Hematopoietic multipotent progenitor cell treated with erythropoietin and hydrocortisone succinate and interleukin-3 and kit ligand, for 17 days (in vitro differentiated cells): ENCODE measurements around the gene CHIC2.
"Not testable (repeated sequence)": the region's sequence is repeated elsewhere in the genome, so short reads cannot be mapped to it uniquely, and the experiment has no call there.

Source experiments
- DNase-seq: peaks from one replicate; pipeline ENCODE4 v3.0.0-alpha.2; 2015; ENCODE audit warnings: low spot score

Gene CHIC2

DNA sequence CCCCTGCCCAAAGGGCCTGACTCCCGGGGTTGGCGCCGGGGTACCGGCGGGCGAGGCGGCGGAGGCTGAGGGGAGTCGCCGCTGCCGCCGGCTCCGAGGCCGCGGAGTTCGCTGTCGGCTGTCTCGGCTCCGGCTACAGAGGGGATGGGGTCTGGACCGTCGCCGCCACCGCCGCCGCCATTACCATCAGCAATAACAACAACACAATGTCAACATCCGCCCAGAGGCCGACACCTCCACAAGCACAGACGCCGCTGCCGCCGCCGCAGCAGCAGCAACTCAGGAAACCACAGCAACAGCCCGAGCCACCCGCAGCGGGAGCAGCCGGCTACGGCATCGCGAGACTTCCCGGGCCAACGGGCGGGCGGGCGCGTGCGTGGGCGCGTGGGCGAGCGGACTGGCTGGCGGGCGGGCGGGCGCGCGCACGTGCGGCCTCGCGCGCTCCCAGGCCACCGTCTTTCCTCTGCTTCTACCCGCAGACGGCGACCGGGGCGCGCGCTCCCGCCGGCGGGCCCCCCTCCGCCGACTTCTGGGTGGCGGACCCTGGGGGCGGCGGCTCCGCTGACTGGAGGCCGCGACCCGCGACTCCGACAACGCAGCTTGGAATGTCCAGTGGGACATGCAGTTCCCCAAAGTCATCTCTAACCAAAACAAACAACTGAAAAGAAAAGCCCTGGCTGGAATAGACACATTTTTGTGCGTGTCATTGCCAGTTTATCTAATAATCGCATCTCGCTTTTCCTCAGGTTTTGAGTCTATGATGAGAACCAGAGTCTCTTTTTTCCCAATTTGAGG is at the start of gene CHIC2:
CHIC2 (minus strand) TSS at position 289 of the 795 bp plus-strand sequence. CDS start 305 bp downstream, outside the sequence.
- peak; percentile 91 for DNase-seq

DNA sequence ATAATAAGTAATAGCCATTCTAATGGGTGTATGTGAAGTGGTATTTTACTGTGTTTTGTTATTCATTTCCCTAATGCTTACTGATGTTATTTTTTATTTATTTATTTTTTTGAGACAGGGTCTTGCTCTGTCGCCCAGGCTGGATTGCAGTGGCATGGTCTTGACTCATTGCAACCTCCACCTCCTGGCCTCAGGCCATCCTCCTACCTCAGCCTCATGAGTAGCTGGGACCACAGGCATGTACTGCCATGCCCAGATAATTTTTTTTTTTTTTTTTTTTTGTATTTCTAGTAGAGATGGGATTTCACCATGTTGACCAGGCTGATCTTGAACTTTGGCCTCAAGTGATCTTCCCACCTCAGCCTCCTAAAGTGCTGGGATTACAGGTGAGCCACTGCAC is 48.8 kb upstream of the CHIC2 start:
- not testable (repeated sequence) for DNase-seq

DNA sequence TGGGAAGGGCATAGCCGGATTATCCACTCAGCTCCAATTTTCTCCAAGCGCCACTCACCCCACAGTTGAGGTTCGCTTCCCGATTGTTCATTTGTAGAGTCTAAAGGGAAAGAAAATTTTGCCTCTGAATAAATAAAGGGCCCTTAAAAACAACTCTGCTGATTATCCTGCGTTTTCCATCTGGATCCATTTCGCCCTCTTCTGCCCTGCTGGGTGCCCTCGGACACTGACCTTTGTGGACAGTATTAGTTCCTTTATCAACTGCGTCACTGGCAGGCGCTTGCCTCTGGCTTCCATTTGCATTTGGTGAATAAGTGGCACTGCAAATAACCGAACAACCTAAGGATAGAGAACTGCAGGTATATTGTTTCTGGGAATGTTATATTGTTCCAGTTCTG is 45.6 kb upstream of the CHIC2 start:
- no peak for DNase-seq

DNA sequence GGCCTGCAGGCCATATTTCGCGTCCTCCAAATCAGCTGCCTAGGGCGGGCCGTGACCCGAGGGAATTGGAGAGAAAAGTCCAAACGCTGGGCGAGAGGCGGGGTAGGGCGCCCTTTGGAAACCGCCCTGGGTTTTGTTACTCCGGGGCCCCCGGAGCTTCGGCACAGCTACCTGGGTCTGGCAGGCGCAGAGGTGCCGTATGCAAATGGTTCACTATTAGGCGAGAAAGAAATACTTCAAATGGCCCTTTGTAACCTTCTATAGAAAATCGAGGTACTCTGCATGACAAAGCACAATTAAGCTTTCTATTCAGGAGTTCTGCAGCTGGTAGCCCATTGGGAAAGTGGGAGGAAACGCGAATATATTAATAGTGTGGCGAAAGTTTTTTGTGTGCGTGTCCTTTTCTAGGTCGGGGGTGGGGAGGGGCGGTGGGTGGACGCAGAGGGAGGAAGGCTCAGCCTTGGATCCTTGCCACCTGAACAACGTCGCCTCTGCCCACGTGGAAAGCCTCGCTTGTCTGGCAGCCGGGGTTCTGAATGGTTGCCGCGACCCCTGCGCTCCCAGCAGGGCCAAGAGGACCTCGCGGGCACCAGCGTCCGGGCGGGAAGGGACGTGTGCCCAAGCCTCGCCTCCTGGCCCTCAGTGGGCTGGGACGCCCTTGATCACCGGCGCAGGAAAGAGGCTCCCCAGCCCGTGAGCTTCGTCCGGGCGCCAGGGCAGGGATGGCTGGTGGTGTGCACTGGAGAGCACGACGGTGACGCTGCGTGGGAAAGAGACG is 45.0 kb upstream of the CHIC2 start:
- DNase-seq: no peak

DNA sequence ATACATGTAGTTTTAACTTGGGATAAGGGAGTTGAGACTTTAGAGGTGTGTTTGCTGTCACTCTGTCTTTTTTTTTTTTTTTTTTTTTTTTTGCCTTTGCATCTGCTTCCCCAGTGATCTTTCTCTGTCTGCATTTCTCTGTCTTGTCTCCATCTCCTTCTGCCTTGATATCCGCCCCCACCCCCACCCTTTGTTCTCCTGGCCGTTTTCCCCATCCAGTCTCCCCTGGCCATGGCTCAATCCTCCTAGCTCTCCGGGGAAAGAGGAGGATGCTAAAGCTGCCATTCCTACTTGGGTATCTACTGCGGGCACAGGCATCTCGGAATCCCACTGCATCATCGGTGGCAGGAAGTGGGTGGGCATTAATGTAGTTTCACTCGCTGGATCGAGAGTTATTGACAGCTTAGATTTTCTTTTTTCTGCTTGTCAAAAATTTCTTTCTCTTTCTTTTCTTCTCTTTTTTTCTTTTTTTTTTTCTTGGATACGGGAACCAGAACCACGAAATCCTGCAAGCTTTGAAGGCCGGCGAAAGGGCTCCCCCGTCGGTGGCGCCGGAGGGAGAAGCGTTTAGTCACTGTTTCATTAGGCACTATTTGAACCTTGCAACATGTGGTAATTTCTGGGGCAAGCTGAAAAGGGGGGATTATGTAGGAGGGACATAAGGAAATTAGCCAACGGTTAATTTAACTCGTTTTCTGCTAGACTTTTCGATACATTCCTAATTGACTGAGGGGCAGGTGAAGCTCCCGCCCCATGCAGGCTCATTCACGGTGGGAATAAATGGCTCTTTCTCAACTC is 43.7 kb upstream of the CHIC2 start:
- DNase-seq: no peak

DNA sequence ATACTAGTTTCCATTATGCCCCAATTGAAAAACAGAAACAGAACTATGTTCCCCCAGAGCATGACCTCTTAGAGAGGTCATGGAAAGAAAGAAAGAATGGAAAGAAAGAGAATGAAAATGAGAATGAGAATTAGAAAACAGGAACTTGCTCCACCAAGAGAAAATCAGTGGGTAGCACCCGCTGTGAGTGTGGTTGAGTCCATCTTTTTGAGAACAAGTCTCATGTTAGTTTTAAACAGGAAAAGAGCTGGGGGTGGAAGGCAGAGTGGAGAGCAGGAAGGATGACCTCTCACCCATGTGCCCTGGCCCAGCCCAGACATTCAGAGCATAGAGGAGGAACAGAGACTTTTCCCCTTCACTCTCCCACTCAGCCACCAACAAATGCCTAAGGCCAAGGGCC is 40.5 kb upstream of the CHIC2 start:
- DNase-seq: no peak

DNA sequence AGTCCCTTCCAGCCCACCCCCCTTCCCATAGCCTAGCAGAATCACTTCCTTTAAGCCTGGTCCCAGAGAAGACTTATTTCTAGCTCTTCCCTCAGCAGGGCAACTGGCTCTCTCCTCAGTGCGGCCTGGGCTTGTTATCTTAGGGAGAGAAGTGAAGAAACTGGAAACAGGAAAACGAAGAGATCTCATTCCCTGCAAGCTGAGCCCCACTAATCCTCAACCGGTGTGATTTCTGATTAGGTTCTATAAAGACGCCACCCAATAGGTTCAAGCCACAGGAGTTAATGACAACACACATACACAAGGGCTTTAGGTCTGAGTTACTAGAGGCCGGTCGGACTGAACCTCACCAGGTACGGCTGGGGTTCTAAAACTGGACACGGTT is 38.8 kb upstream of the CHIC2 start:
- no peak for DNase-seq

DNA sequence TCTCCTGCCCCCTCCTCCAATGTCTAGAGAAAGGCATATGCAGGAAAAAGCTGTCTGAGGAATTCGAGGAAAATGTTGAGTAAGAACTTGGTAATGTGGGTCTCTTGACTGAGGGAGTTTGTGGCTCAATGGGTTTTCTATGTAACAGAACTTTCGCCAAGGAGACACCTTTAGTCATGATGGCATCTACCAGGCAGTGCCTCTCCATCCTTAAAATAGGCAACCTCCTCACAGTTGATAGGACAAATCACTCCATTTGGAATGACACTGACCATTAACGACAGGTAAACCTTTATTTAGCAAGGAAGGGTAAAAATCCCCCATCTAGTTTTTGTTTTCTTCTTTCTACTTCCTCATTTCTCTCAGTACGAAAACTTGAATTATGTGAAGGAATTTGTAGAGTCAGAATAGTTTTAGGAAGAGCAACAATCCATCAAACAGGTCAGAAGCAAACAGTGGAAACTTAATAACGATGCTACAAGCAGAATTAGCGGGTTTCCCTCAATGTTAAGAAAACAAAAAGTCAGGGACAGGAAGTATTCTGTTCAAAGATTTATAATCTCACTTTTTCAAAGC is 38.2 kb upstream of the CHIC2 start:
- no peak for DNase-seq

DNA sequence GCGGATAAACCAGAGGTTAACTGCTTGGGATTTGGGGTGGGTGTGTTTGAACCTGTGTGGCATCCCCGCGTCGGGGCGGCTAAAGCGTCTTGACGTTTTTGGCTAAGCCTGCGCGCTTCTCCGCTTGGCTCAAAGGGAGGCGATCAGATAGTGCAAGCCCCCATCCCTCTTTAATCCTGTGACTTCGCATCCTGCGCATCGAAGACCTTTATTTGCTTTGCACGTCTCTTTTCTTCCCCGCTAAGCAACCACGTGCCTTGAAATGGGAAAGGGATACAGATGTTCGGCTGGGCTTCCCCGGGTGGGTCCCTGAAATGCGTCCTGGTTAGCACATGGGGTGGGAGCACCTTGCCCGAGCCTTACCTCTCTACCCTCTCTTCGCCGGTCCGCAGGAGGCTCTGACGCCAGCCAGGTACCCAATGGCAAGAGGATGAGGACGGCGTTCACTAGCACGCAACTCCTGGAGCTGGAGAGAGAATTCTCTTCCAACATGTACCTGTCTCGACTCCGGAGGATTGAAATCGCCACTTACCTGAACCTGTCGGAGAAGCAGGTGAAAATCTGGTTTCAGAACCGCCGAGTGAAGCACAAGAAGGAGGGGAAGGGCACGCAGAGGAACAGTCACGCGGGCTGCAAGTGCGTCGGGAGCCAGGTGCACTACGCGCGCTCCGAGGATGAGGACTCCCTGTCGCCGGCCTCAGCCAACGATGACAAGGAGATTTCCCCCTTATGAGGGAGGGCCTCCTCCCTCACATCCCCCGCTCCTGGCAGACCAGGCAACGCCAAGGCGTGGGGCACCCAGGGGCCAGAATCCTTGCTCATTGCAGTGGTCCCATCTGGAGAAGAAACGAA is 37.0 kb upstream of the CHIC2 start:
- DNase-seq: no peak

DNA sequence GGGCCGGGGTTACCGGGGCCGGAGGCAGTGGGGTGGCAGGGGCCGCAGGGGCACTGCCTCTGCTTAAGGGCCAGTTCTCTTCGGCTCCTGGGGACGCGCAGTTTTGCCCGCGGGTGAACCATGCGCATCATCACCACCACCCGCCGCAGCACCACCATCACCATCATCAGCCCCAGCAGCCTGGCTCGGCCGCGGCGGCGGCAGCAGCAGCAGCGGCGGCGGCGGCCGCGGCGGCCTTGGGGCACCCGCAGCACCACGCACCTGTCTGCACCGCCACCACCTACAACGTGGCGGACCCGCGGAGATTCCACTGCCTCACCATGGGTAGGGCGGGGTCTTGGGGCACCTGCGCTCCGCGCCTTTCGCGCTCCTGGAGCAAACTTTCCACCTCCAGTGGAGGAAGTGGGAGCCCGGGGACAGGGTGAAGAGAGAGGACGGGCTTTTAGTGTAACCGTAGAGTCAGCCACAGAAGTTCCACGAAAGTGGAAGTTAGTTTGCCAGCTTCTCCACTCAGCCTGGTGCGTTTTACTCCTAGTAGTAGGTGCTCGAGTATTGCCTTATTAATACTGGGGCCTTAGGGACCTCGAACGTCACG is 36.3 kb upstream of the CHIC2 start:
- no peak for DNase-seq

DNA sequence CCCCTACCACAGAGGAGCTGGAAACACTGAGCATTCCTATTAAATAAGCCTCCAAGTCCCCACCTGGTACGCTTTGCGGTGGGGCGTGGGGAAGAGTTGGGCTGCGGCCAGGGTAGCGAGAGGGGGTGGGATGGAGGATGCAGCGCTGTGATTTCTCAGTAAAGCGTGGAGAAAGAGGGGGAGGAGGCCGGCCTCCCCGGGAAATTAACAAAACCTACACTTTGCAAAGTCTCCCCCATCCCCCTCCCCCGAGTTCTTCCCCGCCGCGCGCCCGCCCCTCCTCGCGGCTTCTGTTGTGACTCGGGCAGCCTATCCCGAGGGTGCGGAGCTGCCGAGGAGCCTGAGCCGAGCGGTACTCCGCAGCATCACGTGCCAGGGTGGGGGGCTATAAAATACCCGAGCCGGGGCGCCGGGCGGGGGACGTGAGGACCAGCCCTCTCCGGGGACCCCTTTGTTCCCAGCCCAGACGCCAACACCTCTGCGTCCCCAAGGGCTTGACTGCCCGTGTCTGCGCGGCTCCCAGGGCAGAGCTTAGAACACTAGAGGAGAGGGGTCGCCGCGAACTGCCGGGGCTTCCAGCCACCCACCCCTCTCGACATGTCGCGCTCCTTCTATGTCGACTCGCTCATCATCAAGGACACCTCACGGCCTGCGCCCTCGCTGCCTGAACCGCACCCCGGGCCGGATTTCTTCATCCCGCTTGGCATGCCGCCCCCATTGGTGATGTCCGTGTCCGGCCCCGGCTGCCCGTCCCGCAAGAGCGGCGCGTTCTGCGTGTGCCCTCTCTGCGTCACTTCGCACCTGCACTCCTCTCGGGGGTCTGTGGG is 35.6 kb upstream of the CHIC2 start, which contains the start of gene GSX2:
GSX2 (plus strand) TSS at position 416 of the 827 bp plus-strand sequence; CDS start at position 598, 182 bp downstream.
- DNase-seq: no peak

DNA sequence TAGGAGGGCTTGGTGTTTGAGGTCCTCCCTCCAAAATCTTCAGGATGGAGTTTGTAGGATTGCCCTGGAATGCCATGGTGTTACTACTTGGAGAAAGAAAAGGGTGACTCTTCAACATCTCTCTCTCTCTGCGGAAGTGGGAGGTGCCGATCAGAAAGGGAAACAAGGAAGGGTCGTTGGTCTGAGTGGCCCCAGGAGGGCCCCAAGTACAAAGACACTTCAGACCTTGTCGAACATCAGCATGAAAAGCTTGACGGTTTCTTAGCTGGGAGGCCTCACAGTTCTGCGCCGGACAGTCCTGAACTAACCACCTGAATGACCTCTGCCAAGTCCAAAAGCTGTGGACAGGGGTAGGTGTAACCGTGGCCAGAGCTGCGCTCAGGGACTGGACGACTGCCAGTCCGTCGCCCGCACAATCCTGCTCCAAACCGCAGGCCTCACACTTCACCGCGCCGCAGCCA is 34.9 kb upstream of the CHIC2 start:
- no peak for DNase-seq

DNA sequence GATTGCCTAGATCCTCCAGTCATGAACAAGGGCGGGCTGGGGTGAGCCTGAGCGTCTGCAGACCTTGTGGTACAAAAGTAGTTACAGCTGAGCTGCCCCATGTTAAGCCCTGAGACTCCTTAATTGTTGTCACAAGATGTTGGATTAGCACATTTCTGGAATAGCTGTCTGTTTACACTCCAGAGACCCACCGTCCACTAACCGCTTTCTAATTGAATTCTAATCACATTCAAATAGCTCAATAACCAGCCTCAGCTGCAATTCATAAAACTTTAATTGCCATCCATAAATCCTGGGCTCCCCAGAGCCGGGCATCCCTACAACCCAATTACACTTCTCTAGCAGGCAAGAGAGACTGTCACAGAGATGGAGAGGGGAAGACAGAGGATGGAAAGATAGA is 34.0 kb upstream of the CHIC2 start:
- DNase-seq: no peak

DNA sequence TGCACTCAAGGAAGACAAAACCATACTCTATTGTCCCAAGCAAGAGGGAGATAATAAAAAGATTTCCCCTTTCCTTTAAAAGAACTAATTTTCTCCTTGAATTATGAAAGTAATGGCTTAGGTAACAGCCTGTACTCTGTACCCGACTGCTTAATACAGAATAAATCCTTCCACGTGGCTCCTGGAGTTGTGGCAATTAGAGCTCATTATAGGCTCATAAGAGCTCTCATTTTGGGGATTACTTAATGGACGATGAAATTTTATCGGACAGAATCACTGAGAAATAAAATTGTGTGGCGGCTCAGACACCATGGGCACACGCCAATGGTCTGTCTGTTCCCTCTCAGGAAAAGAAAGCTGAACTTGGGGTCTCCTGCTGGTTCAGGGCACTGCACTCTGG is 32.7 kb upstream of the CHIC2 start:
- DNase-seq: no peak

DNA sequence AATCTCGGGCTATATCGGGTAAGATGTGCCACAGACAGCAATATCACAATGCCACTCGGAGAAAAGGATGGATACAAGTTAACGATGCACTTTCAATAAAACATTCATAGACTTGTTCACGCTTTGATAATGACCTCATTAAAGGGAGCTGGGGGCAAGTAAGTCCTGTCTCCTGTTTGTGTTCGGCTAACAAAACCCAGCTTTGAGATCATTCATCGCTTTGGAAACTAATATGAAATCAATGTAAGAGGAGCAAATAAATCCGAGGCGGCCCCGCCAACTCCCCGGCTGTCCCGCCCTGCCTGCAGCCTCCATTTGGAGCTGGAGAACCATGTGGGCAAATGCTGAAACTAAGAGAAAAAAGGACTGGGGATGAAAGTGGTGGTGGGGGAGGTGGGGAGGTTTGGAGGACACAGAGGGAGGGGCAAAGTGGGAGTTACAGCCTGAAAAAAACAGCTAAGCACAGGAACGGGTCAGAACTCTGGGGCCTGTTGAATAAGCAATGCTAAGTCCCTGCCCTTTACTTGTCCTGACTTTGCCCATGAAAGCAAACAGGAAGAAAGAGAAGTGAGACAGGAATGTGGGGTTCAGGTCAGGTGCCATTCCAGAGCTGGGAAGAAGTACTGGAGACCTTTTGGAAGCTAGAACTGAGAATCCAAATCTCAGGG is 32.0 kb upstream of the CHIC2 start:
- no peak for DNase-seq

DNA sequence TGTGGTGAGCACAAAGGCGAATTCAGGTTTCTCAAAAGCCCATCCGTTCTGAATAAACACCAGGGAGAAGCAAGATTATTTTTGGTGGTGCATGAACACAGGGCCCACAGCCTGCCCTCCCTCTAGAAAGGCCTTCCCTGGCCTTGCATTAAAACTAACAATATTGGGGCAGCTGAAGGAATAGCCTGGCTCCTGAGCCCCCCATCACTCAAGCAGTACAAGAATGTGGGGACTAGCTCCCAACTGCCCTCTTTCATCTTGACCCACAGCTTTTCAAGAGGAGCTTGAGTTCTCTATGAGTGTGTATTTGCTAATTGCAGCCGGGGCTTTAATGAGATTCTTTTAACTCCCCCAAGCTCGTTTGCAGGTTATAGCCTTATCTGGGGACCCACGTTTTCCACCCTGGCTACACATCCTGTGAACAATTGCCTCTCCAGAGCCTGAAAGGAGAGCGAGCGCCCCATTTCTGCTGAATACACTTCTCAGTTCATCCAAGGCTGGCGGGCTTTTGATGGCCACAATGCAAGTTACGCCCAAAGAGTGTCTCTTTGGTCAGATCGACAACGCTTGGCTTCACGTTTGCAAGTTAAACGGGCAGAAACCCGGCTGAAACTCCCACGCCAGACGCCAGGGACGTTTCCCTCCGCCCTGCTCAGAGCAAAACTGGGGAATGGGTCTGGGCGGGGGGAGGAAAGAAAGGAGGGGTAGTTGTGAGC is 30.9 kb upstream of the CHIC2 start:
- no peak for DNase-seq

DNA sequence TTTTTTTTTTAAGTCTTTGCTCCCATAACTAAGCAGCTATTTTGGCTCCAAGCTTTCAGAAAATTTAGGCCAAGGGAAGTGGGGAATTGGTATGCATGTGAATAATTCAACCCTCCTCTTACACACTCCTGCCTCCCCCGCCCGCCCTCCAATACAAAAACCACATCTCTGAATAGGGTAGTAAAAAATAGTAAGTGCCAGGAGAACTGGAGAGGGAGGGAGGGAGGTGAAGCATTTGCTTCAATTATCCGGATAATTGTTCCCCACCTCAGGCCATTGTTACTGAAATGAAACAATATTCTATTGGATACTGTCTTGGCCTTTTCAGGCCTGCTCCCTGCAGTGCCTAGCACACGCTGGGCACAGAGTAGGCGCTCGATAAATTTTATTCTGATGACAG is 30.0 kb upstream of the CHIC2 start:
- DNase-seq: no peak
